GM20000 (cell line): Measurements from ENCODE around the gene CLOCK.

ENCODE experiments used
- DNase-seq: peaks from one replicate; pipeline ENCODE4 v3.0.0; 2012; ENCODE audit warnings: low spot score
- CTCF ChIP-seq: IDR thresholded peaks from 2 replicates; pipeline ENCODE4 v1.5.1; 2012; ENCODE audit warnings: mild to moderate bottlenecking, control low read depth; ENCODE audit errors: extremely low read depth, missing control alignments

CLOCK gene

GRCh38 chr4:55483315-55483714 is 63.4 kb downstream of the CLOCK start:
- no peak for DNase-seq
- TF ChIP-seq CTCF = no peak

GRCh38 chr4:55475394-55476243 is 71.1 kb downstream of the CLOCK start:
- no peak for DNase-seq
- TF ChIP-seq CTCF = no peak

GRCh38 chr4:55469979-55470378 is 76.7 kb downstream of the CLOCK start:
- no peak for TF ChIP-seq CTCF
- no peak for DNase-seq

- no peak for TF ChIP-seq CTCF
- DNase-seq = no peak
Observed at GRCh38 chr4:55468724-55469123, 78.0 kb downstream of the CLOCK start.

GRCh38 chr4:55466001-55466400 is 80.7 kb downstream of the CLOCK start:
- DNase-seq = no peak
- TF ChIP-seq CTCF = no peak

- DNase-seq = no peak
- TF ChIP-seq CTCF = no peak
Observed at GRCh38 chr4:55458611-55459010, 88.1 kb downstream of the CLOCK start.

GRCh38 chr4:55458164-55458563 is 88.5 kb downstream of the CLOCK start:
- no peak for TF ChIP-seq CTCF
- DNase-seq = no peak
